SIG-M5 (cell line): Measurements from ENCODE around the gene LMO3.

ENCODE experiments used
- DNase-seq: peaks from one replicate; lab custom pipeline; 2025; lab: John Stamatoyannopoulos, UW

LMO3 gene

DNA sequence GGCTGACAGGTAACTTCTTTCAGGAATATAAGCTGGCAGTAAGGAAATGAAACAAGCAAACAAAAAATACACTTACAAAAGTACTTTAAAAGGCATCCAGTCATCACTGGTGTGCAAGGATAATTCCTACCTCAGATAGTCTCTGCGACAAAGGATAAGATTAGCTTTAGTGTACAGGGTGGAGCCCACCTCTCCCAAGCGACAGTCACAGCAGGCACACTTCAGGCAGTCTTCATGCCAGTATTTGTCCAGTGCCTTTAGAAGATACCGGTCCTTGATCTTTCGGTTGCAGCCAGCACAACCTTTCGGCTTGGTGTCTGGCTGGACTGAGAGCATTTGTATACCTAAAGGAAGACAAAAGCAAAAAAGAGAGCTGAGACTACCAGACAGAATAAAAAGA lies 5.4 kb downstream of the LMO3 start:
- no peak for DNase-seq

DNA sequence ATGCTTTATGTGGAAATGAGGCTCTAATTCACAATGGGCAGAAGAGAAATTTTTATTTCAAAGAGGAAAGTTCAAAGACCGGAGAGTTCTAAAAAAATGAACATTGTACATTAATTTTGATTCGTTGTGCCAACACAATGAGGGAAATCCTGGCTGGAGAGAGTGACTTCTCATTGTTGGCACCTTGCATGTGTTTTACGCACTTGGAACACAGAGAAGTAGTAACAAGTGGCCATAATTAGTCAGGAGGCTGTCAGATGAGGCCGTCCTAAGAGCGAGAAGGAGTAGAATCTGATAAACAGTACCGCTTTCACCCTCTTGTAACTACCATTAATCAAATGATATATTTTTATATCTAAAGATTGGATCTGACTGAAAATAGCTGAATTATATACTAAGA lies 6.9 kb downstream of the LMO3 start:
- DNase-seq: no peak

- DNase-seq: no peak
Measured at GRCh38 chr12:16594797-16595196, 11.2 kb downstream of the LMO3 start.

DNA sequence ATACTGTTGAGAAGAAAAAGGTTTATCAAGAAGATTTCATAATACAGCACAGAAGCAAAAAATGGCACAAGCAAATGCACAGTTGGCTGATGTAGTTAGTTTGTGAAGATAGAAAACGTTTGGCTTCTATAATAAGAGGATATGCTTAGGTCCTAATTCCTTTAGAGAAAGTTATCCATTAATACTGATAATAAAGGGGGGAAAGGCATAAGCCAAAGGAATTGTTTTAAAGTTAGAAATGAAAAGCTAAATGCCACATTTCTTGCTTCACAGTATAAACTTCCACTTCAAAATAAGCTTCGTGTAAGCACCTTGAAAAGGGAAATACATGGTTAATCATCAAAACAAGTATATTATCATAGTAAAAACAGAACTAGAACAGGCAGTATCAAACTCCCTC lies 12.4 kb downstream of the LMO3 start:
- DNase-seq: no peak

DNA sequence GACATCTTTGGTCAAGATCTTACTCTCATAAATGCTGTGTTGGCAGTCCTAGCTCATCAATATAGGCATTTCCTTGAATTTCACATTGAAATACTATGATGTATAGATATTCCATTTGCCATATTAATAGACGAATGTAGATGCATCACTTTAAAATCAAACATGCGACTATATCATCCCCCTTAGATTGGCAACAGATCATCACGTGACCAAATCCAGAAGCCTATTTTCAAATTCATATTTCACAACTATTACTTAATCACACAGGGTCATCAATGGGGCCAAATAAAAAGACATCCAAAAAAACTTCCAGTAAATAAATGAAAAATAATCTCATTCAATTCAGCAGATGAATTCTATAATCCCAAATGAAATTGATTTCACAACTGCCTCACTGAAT lies 15.3 kb downstream of the LMO3 start:
- no peak for DNase-seq

DNA sequence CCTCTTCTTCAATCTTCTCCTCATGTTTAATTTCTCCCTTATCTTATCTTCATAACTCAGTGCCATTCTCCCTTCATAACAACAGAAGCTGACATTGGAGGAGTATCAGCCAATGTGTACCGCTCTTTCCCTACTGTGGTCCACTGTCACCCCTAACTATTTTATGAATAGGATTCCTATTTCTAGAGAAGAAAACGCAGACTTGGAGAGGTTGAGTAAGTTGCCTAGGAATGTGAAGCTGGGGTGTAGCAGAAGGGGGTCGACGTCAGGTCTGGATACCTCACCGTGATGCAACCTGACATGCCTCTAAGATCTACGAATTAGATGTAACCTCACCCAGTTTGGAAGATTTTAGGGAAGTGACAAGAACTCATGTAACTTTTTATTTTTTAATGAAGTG lies 17.1 kb downstream of the LMO3 start:
- no peak for DNase-seq

- DNase-seq: no peak
Measured at GRCh38 chr12:16587514-16587913, 18.4 kb downstream of the LMO3 start.

DNA sequence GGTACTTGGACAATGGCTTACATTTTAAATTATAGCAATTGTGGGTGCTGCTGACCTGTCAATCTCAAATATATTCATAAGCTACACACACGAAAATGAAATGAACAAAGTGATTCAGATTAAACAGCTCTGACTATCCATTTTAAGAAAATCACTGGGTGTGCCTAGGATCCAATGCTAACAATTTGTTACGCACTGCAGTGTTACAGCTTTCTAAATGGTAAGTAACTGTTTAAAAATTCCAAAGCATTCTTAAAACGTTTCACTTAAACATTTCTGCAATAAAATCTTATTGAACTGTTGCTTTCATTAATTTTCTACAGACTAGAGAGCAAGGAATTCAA lies 18.9 kb downstream of the LMO3 start:
- DNase-seq: no peak

DNA sequence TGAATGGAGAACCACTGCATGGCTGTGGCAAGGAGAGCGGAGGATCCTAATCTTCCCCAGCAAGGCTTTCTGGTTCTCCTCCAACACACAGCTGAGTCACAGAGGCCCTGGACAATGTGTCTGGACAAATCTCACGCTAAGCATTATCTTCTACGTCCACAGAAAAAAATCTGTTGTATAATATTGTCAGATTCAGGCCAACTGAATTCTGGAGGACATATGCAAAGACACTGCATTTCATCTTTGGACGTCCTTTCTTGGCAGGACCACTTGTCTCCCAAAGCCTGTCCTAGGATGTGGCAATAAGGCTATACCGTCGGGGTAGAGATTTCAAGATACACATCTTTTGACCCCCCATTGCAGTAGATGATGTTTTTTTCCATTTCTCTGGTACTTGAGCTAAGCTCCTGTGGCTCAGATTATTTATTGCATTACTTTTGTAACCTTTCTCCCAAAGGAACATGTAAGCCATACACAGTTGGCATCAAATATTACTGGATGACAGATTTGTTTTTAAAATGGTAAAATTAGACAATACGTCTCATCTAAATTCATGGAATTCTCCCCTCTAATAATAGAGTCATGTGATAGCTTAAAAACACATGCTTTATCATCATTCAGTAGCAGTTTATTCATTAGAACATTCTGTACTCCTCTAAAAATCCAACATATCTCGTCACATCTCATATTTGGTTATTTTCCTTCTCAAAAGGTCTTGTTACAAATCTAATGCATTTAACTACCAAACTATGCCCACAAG lies 19.4 kb downstream of the LMO3 start:
- DNase-seq: no peak

DNA sequence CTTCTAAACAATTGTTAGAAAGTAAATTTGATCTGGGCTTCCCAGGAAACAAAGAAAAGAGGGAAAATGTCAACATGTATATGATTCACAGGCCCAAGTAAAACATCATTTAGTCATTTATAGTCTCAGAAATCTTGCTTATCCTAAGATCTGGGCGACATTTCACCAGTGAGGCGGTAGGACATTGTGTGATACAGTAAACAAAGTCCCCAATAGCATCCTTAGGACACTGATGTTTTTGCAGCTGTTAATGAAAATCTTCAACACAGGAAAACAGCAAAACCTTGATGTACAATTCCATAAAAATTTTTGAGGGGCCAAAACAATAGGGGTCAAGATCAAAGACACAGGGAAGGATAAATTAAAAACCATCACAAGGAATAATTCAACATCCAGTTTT lies 20.2 kb downstream of the LMO3 start:
- DNase-seq: no peak

DNA sequence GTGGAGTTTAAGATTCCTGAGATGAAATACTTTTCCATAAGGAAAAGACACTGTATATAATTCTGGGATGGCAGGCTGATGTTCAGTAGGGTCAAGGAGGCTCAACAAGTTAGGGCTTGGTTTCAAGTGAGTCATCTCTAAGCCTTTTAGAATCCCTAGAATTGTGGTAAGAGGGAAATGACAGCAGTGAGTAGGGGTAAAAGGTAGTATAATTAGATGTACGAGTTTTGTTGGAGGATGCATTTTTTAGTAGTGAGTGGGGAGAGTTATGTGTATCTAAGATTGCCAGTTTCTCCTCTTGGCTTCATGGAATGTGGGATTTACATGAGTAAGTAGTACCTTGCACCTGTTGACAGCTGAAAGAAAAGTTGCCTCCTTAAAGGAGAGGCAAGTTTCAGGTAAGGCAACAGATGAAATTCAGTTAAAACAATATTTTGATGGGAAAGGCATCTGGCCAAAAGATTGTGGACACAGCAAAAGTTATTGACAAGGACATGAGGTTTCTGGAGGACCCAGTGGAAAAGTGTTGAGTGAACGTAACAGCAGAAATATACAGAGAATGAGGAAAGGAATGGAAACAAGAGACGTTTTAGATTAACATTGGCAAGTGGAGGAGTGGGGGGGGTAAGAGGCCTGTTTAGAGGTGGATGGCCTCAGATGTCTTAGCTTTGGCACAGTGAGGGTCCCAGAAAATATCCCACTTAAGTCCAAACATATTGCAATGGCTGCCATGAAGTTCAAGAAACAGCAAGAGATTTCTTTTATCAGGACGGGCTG lies 21.8 kb downstream of the LMO3 start:
- DNase-seq: no peak

DNA sequence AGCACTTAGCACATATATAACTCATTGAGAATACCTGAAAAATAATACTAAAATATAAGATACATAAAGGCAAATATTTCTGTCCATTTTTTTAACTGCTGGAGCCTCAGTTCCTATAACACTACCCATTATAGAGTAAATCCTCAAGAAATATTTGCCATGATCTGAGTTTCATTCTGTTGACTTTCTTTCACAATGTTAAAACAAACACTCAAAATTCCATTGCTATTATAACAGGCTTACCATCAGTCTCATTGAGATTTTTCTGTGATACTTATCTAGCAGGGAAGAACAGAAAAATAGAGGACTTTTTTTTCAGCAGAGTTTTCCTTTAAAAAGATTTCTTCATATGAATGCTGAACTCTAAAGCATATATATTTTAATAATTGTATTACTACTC lies 24.5 kb downstream of the LMO3 start:
- DNase-seq: no peak

GRCh38 chr12:16579041-16579440 lies 26.9 kb downstream of the LMO3 start:
- no peak for DNase-seq

DNA sequence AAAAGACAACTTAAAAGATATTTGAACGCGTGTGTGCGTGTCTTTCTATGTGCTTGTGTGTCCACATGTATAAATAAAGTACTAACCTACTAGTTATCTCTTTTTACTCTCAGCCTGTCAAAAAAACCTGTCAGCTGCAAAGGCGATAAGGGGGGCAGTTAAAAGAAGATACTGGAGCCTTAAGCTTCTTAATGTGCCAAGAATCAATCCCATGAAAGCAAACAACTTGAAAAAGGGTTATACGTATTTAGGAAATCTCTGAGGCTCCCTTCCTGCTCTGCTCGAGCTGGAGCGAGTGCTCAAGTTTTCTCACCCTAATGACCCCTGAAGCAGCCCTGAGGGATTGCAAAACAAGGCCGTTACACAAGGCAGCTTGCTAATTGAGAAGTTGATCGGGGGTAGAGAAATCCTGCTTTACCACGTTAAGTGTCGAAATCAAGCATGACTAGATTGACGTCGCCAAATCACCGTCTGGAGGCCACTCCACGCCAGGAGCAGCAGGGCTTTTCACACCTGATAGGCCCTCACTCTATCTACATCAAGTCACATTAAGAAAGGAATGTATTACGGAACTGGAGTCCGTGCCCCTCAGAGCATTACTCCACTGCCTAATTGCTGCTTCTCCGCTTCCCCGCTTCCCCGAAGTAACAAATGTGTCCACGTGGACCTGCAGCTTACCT lies 32.4 kb downstream of the LMO3 start:
- peak; percentile 48 for DNase-seq

- DNase-seq: no peak
Measured at GRCh38 chr12:16568873-16569272, 37.1 kb downstream of the LMO3 start.

DNA sequence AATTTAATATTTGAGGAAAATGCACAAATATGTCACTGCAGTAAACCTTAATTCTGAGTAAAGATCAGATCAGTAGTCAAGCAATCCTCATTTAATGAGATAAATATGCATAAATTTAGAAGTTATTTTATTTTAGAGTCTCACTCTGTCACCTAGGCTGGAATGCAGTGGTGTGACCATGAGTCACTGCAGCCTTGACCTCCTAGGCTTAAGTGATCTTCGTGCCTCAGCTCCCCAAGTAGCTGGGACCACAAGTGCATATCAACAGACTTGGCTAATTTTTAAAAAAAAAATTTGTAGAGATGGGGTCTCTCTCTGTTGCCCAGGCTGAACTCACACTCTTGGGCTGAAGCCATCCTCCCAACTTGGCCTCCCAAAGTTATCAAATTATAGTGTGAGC lies 41.3 kb downstream of the LMO3 start:
- DNase-seq: no peak

DNA sequence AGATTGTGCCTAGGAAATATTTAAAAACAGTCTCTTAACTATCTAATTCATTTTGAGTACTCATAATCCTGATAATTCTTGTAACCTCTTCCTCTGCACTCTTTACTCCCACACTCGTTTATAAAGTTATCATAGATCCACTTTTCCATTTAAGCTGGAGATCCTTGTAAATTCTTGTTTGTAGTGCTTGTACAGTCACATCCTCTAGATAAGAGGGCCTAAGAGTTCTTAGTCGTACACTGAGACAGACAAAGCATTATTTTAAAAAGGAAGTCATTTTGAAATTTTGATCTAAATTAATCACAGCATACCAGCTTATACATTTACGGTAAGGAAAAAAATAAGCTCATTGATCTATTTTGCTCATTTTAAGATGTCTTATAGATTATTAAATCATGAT lies 42.5 kb downstream of the LMO3 start:
- no peak for DNase-seq

GRCh38 chr12:16562921-16563320 lies 43.0 kb downstream of the LMO3 start:
- DNase-seq: no peak

DNA sequence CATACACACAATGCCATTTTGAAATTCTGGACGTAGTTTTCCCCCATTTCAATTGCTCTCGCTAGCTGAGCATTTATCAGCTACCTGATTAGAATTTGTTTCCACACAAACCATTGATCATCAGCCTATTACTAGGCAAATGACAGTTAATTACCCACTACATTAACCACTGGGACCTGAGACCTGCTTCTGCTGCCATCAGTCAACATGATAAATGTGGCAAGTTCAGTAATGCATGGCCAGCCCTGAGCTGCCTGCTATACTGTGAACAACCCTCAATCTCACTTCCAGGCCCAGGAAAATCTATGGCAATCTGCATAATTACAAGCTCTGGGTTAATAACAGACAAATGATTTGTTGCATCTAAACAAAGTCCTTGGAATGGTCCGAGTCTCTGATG lies 43.5 kb downstream of the LMO3 start:
- no peak for DNase-seq

- DNase-seq: no peak
Measured at GRCh38 chr12:16560273-16560672, 45.7 kb downstream of the LMO3 start.

- no peak for DNase-seq
Measured at GRCh38 chr12:16555630-16556029, 50.3 kb downstream of the LMO3 start.

DNA sequence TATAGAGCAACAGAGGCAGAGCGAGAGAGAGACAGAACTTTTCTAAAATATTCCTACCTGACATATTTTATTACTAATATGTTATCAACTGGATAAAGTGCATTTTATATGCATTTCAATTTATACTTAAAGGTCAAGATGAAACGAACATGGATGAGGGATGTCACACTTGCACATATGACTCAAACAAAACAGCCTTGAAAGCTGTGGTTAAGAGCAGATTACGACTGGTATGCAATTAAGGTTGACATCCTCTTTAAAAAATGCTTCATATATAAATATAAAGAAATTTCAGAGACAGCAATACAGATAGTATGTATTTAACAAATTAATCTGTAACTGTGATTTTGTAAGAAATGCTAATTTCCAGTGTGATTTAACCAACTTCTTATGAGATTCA lies 52.5 kb downstream of the LMO3 start:
- no peak for DNase-seq

DNA sequence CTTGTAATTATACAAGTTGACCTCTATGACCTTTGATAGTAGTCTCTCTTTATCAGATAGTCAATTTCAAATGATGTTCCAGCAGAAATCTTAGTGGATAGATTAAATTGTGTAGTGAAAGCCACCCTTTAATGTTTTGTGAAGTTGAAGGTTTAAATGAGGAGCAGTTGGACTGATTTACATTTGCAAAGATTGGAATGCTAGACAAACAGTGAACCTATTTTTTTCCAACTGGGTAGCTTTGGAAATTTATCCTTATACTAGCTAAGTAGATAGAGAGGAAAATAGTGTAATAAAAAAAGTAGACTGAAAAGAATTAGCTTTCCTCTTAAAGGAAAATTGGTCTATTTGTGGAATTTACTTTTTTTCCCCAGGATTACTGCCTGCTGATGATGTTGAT lies 53.7 kb downstream of the LMO3 start:
- DNase-seq: no peak
